ENCODE results near the gene NR2C2. TPM values are rescaled to one million over a fixed set of nuclear protein-coding genes. Genes with fewer than 3 reads are reported as not detected.
"Not testable (repeated sequence)": the region's sequence is repeated elsewhere in the genome, so short reads cannot be mapped to it uniquely, and the experiment has no call there.

The NR2C2 gene
- total RNA-seq, 1 experiment from 2014 or later, result 50.8 TPM

DNA sequence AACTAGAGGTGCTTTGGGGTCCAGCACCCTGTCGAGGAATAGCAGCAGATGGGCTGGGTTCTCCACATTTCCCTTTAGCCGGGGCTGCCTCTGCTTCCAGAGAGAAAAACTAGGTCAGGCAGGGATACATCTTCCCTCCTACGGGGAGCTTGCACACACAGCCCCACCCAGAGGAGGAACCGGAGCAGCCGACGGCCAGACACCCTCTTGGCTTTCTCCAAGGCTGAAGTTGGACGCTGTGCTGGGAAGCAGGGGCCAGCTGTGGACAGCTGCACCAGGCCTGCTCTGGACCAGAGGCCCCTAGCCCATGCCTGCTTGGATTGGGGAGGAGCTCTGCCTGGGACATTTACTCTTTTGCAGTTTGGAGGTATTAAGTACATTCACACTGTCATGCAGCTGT lies 44.7 kb upstream of the NR2C2 start:
- TF ChIP-seq JUN (CRISPR knock-in tag; IDR thresholded peaks at IDR 0.05), result no peak
- TF ChIP-seq, protein P1, sequence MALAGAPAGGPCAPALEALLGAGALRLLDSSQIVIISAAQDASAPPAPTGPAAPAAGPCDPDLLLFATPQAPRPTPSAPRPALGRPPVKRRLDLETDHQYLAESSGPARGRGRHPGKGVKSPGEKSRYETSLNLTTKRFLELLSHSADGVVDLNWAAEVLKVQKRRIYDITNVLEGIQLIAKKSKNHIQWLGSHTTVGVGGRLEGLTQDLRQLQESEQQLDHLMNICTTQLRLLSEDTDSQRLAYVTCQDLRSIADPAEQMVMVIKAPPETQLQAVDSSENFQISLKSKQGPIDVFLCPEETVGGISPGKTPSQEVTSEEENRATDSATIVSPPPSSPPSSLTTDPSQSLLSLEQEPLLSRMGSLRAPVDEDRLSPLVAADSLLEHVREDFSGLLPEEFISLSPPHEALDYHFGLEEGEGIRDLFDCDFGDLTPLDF (CRISPR knock-in tag; IDR thresholded peaks at IDR 0.05), result no peak
- TF ChIP-seq IRF2 (CRISPR knock-in tag; IDR thresholded peaks at IDR 0.05; ENCODE audit: borderline replicate concordance, low read depth), result no peak
- no peak for TF ChIP-seq TP53 (CRISPR knock-in tag; IDR thresholded peaks at IDR 0.05)
- Mint-ChIP-seq H3K27ac (no peak overlapping the region), H3K36me3 (peaks cover 19% of the 10 kb centered on the region), H3K4me1 (peaks cover 31% of the 10 kb centered on the region), H3K9me3 (peaks cover 21% of the 10 kb centered on the region), H3K27me3 (ENCODE audit: low read depth) (no peaks in the 10 kb centered on the region), H3K4me3 (no peak overlapping the region)
- ATAC-seq (no peak), DNase-seq (ENCODE audit: low spot score) (no peak)
- ChIA-PET POLR2A (no interaction called here), CTCF (no interaction called here)

DNA sequence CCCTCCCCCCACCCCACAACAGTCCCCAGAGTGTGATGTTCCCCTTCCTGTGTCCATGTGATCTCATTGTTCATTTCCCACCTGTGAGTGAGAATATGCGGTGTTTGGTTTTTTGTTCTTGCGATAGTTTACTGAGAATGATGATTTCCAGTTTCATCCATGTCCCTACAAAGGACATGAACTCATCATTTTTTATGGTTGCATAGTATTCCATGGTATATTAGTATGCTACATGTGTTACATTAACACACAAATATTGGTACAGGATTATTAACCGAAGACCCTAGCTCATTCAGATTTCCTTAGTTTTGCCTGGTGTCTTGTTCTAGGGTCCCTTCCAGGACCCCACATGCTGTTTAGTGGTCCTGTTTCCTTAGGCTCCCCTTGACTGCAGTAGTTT lies 43.9 kb upstream of the NR2C2 start:
- H3K27me3 Mint-ChIP-seq (ENCODE audit: low read depth); POLR2A ChIA-PET; H3K27ac Mint-ChIP-seq; ATAC-seq; CTCF ChIA-PET; DNase-seq (ENCODE audit: low spot score); H3K4me3 Mint-ChIP-seq: not testable (repeated sequence)
- Mint-ChIP-seq H3K9me3 (peaks cover 21% of the 10 kb centered on the region), H3K36me3 (peaks cover 19% of the 10 kb centered on the region), H3K4me1 (peaks cover 29% of the 10 kb centered on the region)

DNA sequence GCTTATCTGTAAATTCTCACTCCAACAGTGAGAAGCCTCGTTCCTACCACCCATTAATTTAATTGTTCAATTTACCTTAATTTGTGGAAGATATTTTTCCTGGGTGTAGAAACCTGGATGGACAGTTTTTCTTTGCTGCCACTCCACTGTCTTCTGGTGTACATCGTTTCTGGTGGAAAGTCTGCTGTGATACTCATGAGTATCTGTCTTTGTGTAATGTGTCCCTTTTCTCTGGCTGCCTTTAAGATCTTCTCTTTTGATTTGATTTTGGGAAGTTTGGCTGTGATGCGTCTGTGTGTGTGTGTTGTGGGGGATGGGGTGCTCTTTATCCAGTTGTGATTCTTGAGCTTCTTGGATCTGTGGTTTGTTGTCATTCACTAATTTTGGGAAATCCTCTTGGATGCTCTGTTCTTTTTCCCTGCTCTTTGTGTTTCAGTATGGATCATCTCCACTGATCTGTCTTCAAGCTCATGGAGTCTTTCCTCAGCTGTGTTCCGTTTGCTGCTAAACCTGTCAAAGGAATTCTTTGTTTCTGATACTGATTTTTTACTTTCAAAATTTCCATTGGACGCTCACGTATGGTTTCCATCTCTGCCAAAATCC lies 42.2 kb upstream of the NR2C2 start:
- TF ChIP-seq ZNF317 (CRISPR knock-in tag; IDR thresholded peaks at IDR 0.05; ENCODE audit: borderline replicate concordance, low read depth), result peak; percentile 95
- TF ChIP-seq, protein P2, sequence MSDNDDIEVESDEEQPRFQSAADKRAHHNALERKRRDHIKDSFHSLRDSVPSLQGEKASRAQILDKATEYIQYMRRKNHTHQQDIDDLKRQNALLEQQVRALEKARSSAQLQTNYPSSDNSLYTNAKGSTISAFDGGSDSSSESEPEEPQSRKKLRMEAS (CRISPR knock-in tag; IDR thresholded peaks at IDR 0.05), result no peak
- TF ChIP-seq, protein P3, sequence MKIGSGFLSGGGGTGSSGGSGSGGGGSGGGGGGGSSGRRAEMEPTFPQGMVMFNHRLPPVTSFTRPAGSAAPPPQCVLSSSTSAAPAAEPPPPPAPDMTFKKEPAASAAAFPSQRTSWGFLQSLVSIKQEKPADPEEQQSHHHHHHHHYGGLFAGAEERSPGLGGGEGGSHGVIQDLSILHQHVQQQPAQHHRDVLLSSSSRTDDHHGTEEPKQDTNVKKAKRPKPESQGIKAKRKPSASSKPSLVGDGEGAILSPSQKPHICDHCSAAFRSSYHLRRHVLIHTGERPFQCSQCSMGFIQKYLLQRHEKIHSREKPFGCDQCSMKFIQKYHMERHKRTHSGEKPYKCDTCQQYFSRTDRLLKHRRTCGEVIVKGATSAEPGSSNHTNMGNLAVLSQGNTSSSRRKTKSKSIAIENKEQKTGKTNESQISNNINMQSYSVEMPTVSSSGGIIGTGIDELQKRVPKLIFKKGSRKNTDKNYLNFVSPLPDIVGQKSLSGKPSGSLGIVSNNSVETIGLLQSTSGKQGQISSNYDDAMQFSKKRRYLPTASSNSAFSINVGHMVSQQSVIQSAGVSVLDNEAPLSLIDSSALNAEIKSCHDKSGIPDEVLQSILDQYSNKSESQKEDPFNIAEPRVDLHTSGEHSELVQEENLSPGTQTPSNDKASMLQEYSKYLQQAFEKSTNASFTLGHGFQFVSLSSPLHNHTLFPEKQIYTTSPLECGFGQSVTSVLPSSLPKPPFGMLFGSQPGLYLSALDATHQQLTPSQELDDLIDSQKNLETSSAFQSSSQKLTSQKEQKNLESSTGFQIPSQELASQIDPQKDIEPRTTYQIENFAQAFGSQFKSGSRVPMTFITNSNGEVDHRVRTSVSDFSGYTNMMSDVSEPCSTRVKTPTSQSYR (CRISPR knock-in tag; IDR thresholded peaks at IDR 0.05), result no peak
- TF ChIP-seq, protein P4, sequence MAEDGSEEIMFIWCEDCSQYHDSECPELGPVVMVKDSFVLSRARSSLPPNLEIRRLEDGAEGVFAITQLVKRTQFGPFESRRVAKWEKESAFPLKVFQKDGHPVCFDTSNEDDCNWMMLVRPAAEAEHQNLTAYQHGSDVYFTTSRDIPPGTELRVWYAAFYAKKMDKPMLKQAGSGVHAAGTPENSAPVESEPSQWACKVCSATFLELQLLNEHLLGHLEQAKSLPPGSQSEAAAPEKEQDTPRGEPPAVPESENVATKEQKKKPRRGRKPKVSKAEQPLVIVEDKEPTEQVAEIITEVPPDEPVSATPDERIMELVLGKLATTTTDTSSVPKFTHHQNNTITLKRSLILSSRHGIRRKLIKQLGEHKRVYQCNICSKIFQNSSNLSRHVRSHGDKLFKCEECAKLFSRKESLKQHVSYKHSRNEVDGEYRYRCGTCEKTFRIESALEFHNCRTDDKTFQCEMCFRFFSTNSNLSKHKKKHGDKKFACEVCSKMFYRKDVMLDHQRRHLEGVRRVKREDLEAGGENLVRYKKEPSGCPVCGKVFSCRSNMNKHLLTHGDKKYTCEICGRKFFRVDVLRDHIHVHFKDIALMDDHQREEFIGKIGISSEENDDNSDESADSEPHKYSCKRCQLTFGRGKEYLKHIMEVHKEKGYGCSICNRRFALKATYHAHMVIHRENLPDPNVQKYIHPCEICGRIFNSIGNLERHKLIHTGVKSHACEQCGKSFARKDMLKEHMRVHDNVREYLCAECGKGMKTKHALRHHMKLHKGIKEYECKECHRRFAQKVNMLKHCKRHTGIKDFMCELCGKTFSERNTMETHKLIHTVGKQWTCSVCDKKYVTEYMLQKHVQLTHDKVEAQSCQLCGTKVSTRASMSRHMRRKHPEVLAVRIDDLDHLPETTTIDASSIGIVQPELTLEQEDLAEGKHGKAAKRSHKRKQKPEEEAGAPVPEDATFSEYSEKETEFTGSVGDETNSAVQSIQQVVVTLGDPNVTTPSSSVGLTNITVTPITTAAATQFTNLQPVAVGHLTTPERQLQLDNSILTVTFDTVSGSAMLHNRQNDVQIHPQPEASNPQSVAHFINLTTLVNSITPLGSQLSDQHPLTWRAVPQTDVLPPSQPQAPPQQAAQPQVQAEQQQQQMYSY (CRISPR knock-in tag; IDR thresholded peaks at IDR 0.05), result no peak
- peaks cover 21% of the 10 kb centered on the region for H3K9me3 Mint-ChIP-seq
- ChIA-PET CTCF (no interaction called here), POLR2A (no interaction called here)
- no peak for DNase-seq (ENCODE audit: low spot score)
- H3K4me1 Mint-ChIP-seq, result peaks cover 14% of the 10 kb centered on the region
- no peaks in the 10 kb centered on the region for H3K27me3 Mint-ChIP-seq (ENCODE audit: low read depth)
- H3K36me3 Mint-ChIP-seq, result peaks cover 19% of the 10 kb centered on the region
- H3K4me3 Mint-ChIP-seq, result no peak overlapping the region
- H3K27ac Mint-ChIP-seq, result no peak overlapping the region
- no peak for ATAC-seq

DNA sequence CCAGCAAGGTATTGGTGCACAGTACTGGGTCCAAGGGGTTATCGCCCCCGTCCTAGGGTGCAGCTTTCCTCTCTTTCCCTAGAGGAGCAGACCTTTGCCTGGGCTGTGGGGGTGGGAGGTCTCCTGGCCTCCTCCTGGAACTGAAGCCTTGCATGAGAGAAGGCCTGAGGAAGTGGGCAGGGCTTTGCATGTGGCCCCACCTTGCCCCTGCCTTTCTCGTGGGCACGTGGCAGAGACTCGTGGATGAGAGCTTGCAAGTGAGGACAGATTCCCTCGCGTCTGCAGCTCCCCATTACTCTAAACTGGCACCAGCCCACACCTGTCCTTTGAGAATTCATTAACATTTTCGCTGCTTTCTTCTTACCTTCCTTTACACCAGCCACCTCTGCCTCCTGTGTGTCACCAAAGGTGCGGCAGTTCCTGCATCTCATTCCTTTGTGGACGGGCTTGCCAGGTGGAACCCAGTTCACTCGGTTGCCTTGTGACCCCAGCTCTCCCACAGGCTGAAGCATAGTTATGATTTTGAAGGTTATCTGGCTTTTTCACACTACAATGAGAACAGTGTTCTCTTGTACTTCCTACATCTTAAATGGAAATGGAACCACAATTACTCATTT lies 40.9 kb upstream of the NR2C2 start:
- Mint-ChIP-seq H3K27ac (no peak overlapping the region), H3K4me3 (no peak overlapping the region), H3K27me3 (ENCODE audit: low read depth) (no peaks in the 10 kb centered on the region), H3K9me3 (peaks cover 21% of the 10 kb centered on the region), H3K4me1 (peaks cover 1% of the 10 kb centered on the region), H3K36me3 (peaks cover 19% of the 10 kb centered on the region)
- ATAC-seq (no peak), DNase-seq (ENCODE audit: low spot score) (no peak)
- ChIA-PET CTCF (no interaction called here), POLR2A (no interaction called here)
- TF ChIP-seq GTF2I (CRISPR knock-in tag; conservative IDR thresholded peaks at IDR 0.05), result no peak
- TF ChIP-seq FOXK1 (CRISPR knock-in tag; IDR thresholded peaks at IDR 0.05), result no peak
- no peak for TF ChIP-seq SMAD4 (CRISPR knock-in tag; IDR thresholded peaks at IDR 0.05)
- TF ChIP-seq NR1H2 (CRISPR knock-in tag; IDR thresholded peaks at IDR 0.05), result no peak
- TF ChIP-seq ELF4 (CRISPR knock-in tag; IDR thresholded peaks at IDR 0.05; ENCODE audit: low read depth), result no peak
- TF ChIP-seq, protein P5, sequence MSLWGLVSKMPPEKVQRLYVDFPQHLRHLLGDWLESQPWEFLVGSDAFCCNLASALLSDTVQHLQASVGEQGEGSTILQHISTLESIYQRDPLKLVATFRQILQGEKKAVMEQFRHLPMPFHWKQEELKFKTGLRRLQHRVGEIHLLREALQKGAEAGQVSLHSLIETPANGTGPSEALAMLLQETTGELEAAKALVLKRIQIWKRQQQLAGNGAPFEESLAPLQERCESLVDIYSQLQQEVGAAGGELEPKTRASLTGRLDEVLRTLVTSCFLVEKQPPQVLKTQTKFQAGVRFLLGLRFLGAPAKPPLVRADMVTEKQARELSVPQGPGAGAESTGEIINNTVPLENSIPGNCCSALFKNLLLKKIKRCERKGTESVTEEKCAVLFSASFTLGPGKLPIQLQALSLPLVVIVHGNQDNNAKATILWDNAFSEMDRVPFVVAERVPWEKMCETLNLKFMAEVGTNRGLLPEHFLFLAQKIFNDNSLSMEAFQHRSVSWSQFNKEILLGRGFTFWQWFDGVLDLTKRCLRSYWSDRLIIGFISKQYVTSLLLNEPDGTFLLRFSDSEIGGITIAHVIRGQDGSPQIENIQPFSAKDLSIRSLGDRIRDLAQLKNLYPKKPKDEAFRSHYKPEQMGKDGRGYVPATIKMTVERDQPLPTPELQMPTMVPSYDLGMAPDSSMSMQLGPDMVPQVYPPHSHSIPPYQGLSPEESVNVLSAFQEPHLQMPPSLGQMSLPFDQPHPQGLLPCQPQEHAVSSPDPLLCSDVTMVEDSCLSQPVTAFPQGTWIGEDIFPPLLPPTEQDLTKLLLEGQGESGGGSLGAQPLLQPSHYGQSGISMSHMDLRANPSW (CRISPR knock-in tag; conservative IDR thresholded peaks at IDR 0.05; ENCODE audit: low read depth), result no peak
- TF ChIP-seq RORB (CRISPR knock-in tag; IDR thresholded peaks at IDR 0.05), result no peak
